Left lung (tissue), 14 donors: ENCODE measurements around the gene CLIC6. TPM values are rescaled to one million over a fixed set of nuclear protein-coding genes. Genes with fewer than 3 reads are reported as not detected.
A peak's percentile ranks its signal among the peaks of the same experiment; 100 is the strongest.

Experiments used
- ATAC-seq: fragments of 200-7000 bp; cut with Tn5 transposase; one replicate; pipeline ENCODE4 v1.9.1; 2020; ENCODE audit warnings: moderate library complexity
- DNase-seq, 4 donors: peaks; one replicate each; pipeline ENCODE4 v3.0.0-alpha.2; 2013 to 2020
- H3K27ac ChIP-seq, 2 donors: fragments of 200-600 bp; sonication (generic) in 1 of 2; one replicate each; pipeline versions ENCODE4 v1.5.0 to v1.8.0; 2020 to 2021
- H3K27me3 ChIP-seq, 2 donors: fragments of 200-600 bp; sonication (generic) in 1 of 2; one replicate each; pipeline versions ENCODE4 v1.5.0 to v1.8.0; 2020 to 2021
- H3K36me3 ChIP-seq, 2 donors: fragments of 200-600 bp; sonication (generic) in 1 of 2; one replicate each; pipeline versions ENCODE4 v1.5.0 to v1.8.0; 2020 to 2021
- H3K4me1 ChIP-seq, 2 donors: fragments of 200-600 bp; one replicate each; pipeline ENCODE4 v1.8.0; 2021
- H3K4me3 ChIP-seq, 2 donors: fragments of 200-600 bp; sonication (generic) in 1 of 2; one replicate each; pipeline versions ENCODE4 v1.5.0 to v1.8.0; 2020 to 2021; ENCODE audit warnings: mild to moderate bottlenecking in 1 of 2
- H3K9me3 ChIP-seq, 2 donors: fragments of 200-600 bp; sonication (generic) in 1 of 2; one replicate each; pipeline versions ENCODE4 v1.5.0 to v1.8.0; 2020 to 2021
- CTCF ChIP-seq, 2 donors: fragments of 200-600 bp; sonication (generic) in 1 of 2; IDR thresholded peaks; one replicate each; pipeline versions ENCODE4 v1.5.0 to v1.8.0; 2021; ENCODE audit warnings: antibody characterized with exemption in 2 of 2
- intact Hi-C, 2 donors: fragments of 100-400 bp; cut with DNase I; formaldehyde crosslinking; loops; one replicate each; pipeline versions ENCODE4 v1.11.2 to v1.14.2; 2022
- long read RNA-seq, 12 donors: library from polyadenylated mRNA in 2 of 12; unstranded in 2 of 12; transcript quantifications; one replicate each; pipeline ENCODE4 v2.0.0 and lab custom pipeline, GENCODE V29; 2019 to 2026
- polyA plus RNA-seq, 6 donors: library from polyadenylated mRNA; unstranded; fragments of 120-200 nt; gene quantifications; one replicate each; pipeline ENCODE4 v1.2.1, GENCODE V29; 2013; ENCODE audit not compliant: insufficient read length in 6 of 6
- total RNA-seq, 2 donors: library from RNA; stranded (reverse); fragmentation: NEBNext Ultra II Directional; extraction: Animal tissue kit (Norgen Biotek cat#: 25700); gene quantifications; one replicate each; pipeline ENCODE4 v1.2.1, GENCODE V29; 2021
- donor health status: DM: no; HTN: yes; CAD: no.
- donor health status: DM: no; HTN: no; CAD: no.

CLIC6 gene
- 10 to 100 TPM; 21.0 to 21.2 TPM for total RNA-seq
- 10 to 100 TPM; 36.5 to 56.7 (median 44.0) TPM for polyA plus RNA-seq
- long read RNA-seq, donor 1, transcript CLIC6-201 (6 exons, 3,806 nt) = major isoform, 7 of 7 reads
- long read RNA-seq, donor 1, partial matches to known transcripts = 0 of 7 reads
- long read RNA-seq, donor 1, other reads (novel, unspliced or antisense) = 0 of 7 reads
- long read RNA-seq, donor 2, partial matches to known transcripts = 13 of 15 reads
- long read RNA-seq, donor 2, other reads (novel, unspliced or antisense) = 0 of 15 reads
- long read RNA-seq, donor 3, partial matches to known transcripts = 11 of 13 reads
- long read RNA-seq, donor 3, other reads (novel, unspliced or antisense) = 0 of 13 reads
- long read RNA-seq, donor 4, partial matches to known transcripts = 2 of 3 reads
- long read RNA-seq, donor 4, other reads (novel, unspliced or antisense) = 1 of 3 reads
- long read RNA-seq, donor 5, partial matches to known transcripts = 0 of 3 reads
- long read RNA-seq, donor 5, other reads (novel, unspliced or antisense) = 0 of 3 reads
- long read RNA-seq, donor 6, partial matches to known transcripts = 13 of 16 reads
- long read RNA-seq, donor 6, other reads (novel, unspliced or antisense) = 0 of 16 reads
- long read RNA-seq, donor 7, partial matches to known transcripts = 0 of 1 reads
- long read RNA-seq, donor 7, other reads (novel, unspliced or antisense) = 0 of 1 reads
- long read RNA-seq, donor 8, partial matches to known transcripts = 0 of 2 reads
- long read RNA-seq, donor 8, other reads (novel, unspliced or antisense) = 0 of 2 reads
- long read RNA-seq, donor 9 = 0 reads
- long read RNA-seq, donor 10, partial matches to known transcripts = 0 of 1 reads
- long read RNA-seq, donor 10, other reads (novel, unspliced or antisense) = 1 of 1 reads
- long read RNA-seq, donor 11 = 0 reads
- long read RNA-seq, donor 12, partial matches to known transcripts = 0 of 3 reads
- long read RNA-seq, donor 12, other reads (novel, unspliced or antisense) = 0 of 3 reads

GRCh38 chr21:34668803-34669148, at the start of gene CLIC6:
TSS of gene CLIC6 (plus strand) at chr21:34668994. CDS start at chr21:34669389, 395 bp downstream.
- H3K27ac ChIP-seq = peak within 1 kb of the TSS; percentile 34 to 62
- DNase-seq (peak in 3 of 4 donors; percentile 55 to 78 (median 69)), ATAC-seq (peak; percentile 75)
- H3K36me3 ChIP-seq = no peaks in the 10 kb centered on the region
- intact Hi-C loops = no loop called here
- H3K27me3 ChIP-seq = peaks cover 28 to 70% of the 10 kb centered on the region in 2 donors
- H3K4me1 ChIP-seq = peaks cover 6 to 8% of the 10 kb centered on the region in 2 donors
- no peaks in the 10 kb centered on the region for H3K9me3 ChIP-seq
- no peak for TF ChIP-seq CTCF (IDR thresholded peaks at IDR 0.05)
- peak within 1 kb of the TSS; percentile 49 to 57 for H3K4me3 ChIP-seq

GRCh38 chr21:34619841-34620665, 48.7 kb upstream of the CLIC6 start:
- no peaks in the 10 kb centered on the region for H3K9me3 ChIP-seq
- no peak overlapping the region for H3K4me3 ChIP-seq
- DNase-seq (no peak), ATAC-seq (no peak)
- no peaks in the 10 kb centered on the region for H3K36me3 ChIP-seq
- intact Hi-C loops = no loop called here
- no peak for TF ChIP-seq CTCF (IDR thresholded peaks at IDR 0.05)
- H3K27me3 ChIP-seq = no peaks in the 10 kb centered on the region
- no peak overlapping the region for H3K27ac ChIP-seq
- H3K4me1 ChIP-seq = peaks cover 3 to 4% of the 10 kb centered on the region in 2 donors

- Histone ChIP-seq H3K36me3 (no peaks in the 10 kb centered on the region), H3K27me3 (no peaks in the 10 kb centered on the region), H3K9me3 (no peaks in the 10 kb centered on the region), H3K4me1 (no peaks in the 10 kb centered on the region), H3K4me3 (no peak overlapping the region), H3K27ac (no peak overlapping the region)
- DNase-seq (no peak), ATAC-seq (no peak)
- intact Hi-C loops = no loop called here
- TF ChIP-seq CTCF (IDR thresholded peaks at IDR 0.05) = no peak
Measured at GRCh38 chr21:34621434-34622350, 47.1 kb upstream of the CLIC6 start.

- no peak overlapping the region for H3K4me3 ChIP-seq
- TF ChIP-seq CTCF (IDR thresholded peaks at IDR 0.05) = no peak
- intact Hi-C loops = no loop called here
- H3K27ac ChIP-seq = no peak overlapping the region
- no peaks in the 10 kb centered on the region for H3K27me3 ChIP-seq
- ATAC-seq = no peak
- no peaks in the 10 kb centered on the region for H3K36me3 ChIP-seq
- no peaks in the 10 kb centered on the region for H3K9me3 ChIP-seq
- H3K4me1 ChIP-seq = no peaks in the 10 kb centered on the region
- DNase-seq = no peak
Measured at GRCh38 chr21:34623516-34623915, 45.3 kb upstream of the CLIC6 start.
